ENCODE data around the gene WFIKKN2.
"Not testable (repeated sequence)": the region's sequence is repeated elsewhere in the genome, so short reads cannot be mapped to it uniquely, and the experiment has no call there.

Gene WFIKKN2

DNA sequence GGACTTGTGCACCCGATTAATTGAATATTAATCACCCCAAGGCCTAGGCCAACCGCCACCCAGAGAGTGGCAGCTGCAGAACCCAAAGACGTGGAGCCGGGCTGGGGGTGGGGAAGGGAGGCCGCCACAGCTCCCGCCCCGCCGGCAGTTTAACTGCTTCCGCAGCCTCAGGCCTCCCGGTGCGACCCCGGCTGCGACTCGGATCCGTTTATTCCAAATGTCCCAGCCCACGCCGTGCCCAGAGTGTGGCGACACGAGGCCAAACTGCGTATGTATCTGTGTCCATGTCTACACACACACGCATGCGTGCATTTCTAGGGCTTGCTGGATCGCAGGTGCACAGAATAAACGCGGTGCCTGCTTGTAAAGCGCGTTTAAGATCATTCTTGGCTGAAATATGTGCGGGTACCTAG is 31.6 kb downstream of the WFIKKN2 start:
- Mint-ChIP-seq H3K4me3 (peak overlapping the region; percentile 97), H3K27me3 (no peaks in the 10 kb centered on the region), H3K36me3 (peaks cover 2% of the 10 kb centered on the region), H3K4me1 (peaks cover 39% of the 10 kb centered on the region), H3K27ac (peak overlapping the region; percentile 97), H3K9me3 (no peaks in the 10 kb centered on the region)
- ATAC-seq: peak; percentile 47

- peak; percentile 65 for ATAC-seq
- peak overlapping the region; percentile 97 for H3K4me3 Mint-ChIP-seq
- H3K9me3 Mint-ChIP-seq: no peaks in the 10 kb centered on the region
- H3K27ac Mint-ChIP-seq: peak overlapping the region; percentile 97
- H3K27me3 Mint-ChIP-seq: no peaks in the 10 kb centered on the region
- H3K4me1 Mint-ChIP-seq: peaks cover 38% of the 10 kb centered on the region
- no peaks in the 10 kb centered on the region for H3K36me3 Mint-ChIP-seq
These were observed 32.2 kb downstream of the WFIKKN2 start for GRCh38 chr17:50867363-50868139.

- peak overlapping the region; percentile 97 for H3K4me3 Mint-ChIP-seq
- ATAC-seq: no peak
- H3K27me3 Mint-ChIP-seq: no peaks in the 10 kb centered on the region
- H3K36me3 Mint-ChIP-seq: no peaks in the 10 kb centered on the region
- peaks cover 35% of the 10 kb centered on the region for H3K4me1 Mint-ChIP-seq
- H3K9me3 Mint-ChIP-seq: no peaks in the 10 kb centered on the region
- H3K27ac Mint-ChIP-seq: peak overlapping the region; percentile 97
These were observed 32.7 kb downstream of the WFIKKN2 start for GRCh38 chr17:50868140-50868438.

DNA sequence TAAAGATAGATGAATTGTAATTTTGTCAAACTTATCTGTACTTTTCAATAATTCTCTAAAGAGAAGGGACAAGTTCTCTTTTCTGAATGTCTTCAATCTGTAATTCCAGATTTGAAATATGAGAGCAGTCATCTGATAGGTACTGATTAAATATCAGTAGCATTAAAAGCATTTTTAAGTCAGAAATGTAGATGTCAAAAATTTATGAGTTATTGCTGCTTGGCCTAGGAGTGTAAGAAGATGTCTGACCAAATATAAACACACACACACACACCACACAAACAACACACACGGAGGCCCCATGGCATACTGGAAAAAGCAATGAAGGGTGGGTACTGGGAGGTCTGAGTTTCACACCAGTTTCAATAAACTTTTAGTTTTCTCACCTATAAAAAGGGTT is 33.2 kb downstream of the WFIKKN2 start:
- Mint-ChIP-seq H3K36me3 (no peaks in the 10 kb centered on the region), H3K27ac (peak overlapping the region; percentile 97), H3K4me1 (peaks cover 30% of the 10 kb centered on the region)

GRCh38 chr17:50871364-50871763 is 36.0 kb downstream of the WFIKKN2 start:
- H3K27me3 Mint-ChIP-seq: no peaks in the 10 kb centered on the region
- no peak overlapping the region for H3K27ac Mint-ChIP-seq
- no peaks in the 10 kb centered on the region for H3K9me3 Mint-ChIP-seq
- H3K4me3 Mint-ChIP-seq: no peak overlapping the region
- H3K4me1 Mint-ChIP-seq: peaks cover 13% of the 10 kb centered on the region
- ATAC-seq: no peak
- no peaks in the 10 kb centered on the region for H3K36me3 Mint-ChIP-seq

More for the DNA sequence above, 33.2 kb downstream of the WFIKKN2 start:
- Mint-ChIP-seq H3K4me3 (no peak overlapping the region), H3K27me3 (no peaks in the 10 kb centered on the region), H3K9me3 (no peaks in the 10 kb centered on the region)
- no peak for ATAC-seq

DNA sequence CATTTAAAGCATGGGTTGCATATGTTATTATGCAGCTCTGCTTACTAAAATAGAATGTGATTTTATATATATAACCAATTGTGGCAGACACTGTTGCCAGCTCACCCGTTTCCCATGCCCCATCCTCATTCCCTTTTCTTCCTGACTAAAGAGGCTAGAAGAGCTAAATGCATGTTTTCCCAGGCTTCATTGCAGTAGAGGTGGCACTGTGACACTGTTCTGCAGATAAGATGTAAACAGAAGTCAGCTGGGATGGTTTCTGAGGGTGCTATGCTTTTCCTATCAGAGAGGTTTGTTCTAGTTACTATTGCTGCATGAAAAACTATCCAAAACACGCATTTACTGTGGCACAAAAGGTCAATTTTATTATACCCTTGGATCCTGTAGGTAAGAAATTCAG is 36.5 kb downstream of the WFIKKN2 start:
- Mint-ChIP-seq H3K4me3 (no peak overlapping the region), H3K9me3 (no peaks in the 10 kb centered on the region), H3K27me3 (no peaks in the 10 kb centered on the region), H3K36me3 (no peaks in the 10 kb centered on the region), H3K4me1 (peaks cover 13% of the 10 kb centered on the region), H3K27ac (no peak overlapping the region)
- no peak for ATAC-seq

DNA sequence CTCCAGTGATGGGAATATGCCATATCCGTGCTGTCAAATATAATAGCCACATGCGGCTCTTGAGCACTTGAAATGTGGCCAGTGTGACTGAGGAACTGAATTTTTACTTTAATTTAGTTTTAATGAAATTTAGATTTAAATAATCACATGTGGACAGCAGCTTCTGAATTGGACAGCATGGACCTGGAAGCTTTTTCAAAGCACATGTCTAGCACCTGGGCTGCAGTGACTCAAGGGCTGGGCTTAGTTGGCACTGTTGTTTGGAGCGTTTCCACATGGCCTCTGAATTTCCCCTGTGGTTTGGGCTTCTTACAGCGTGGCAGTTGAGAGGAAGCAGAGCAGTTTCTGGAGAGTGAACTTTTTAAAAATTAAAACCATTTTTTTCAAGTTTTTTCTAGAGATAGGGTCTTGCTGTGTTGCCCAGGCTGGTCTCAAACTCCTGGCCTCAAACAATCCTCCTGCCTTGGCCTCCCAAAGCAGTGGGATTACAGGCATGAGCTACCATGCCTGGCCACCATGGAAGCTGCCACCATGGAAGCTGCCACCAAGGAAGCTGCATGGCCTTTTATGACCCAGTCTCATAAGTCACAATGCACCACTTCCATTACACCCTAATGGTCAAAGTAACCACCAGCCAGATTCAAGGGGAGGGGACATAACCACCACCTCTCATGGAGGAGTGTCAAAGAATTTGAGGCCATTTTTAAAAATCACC is 37.5 kb downstream of the WFIKKN2 start:
- peaks cover 10% of the 10 kb centered on the region for H3K4me1 Mint-ChIP-seq
- H3K27ac Mint-ChIP-seq: no peak overlapping the region
- peak; percentile 76 for ATAC-seq
- H3K27me3 Mint-ChIP-seq: no peaks in the 10 kb centered on the region
- no peaks in the 10 kb centered on the region for H3K36me3 Mint-ChIP-seq
- H3K9me3 Mint-ChIP-seq: no peaks in the 10 kb centered on the region
- no peak overlapping the region for H3K4me3 Mint-ChIP-seq

GRCh38 chr17:50875074-50875473 is 39.7 kb downstream of the WFIKKN2 start:
- H3K9me3 Mint-ChIP-seq: no peaks in the 10 kb centered on the region
- no peak for ATAC-seq
- H3K27ac Mint-ChIP-seq: no peak overlapping the region

DNA sequence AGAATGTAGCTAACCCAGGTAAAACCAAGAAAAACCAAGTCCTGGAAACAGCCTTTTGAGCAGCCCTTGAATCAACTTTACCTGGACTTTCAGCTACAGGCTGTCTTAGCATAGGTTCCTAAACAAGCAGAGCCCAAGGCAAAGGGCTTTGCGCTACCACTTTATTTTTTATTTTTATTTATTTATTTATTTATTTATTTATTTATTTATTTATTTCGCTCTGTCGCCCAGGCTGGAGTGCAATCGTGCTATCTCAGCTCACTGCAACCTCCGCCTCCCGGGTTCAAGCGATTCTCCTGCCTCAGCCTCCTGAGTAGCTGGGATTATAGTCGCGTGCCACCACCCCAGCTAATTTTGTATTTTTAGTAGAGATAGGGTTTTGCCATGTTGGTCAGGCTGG is 41.7 kb downstream of the WFIKKN2 start:
- H3K27ac Mint-ChIP-seq, H3K9me3 Mint-ChIP-seq, H3K27me3 Mint-ChIP-seq, H3K36me3 Mint-ChIP-seq, H3K4me1 Mint-ChIP-seq, H3K4me3 Mint-ChIP-seq, ATAC-seq: not testable (repeated sequence)

More at GRCh38 chr17:50875074-50875473, 39.7 kb downstream of the WFIKKN2 start:
- Mint-ChIP-seq H3K4me1 (peaks cover 7% of the 10 kb centered on the region), H3K36me3 (no peaks in the 10 kb centered on the region), H3K27me3 (no peaks in the 10 kb centered on the region), H3K4me3 (no peak overlapping the region)

- H3K27ac Mint-ChIP-seq: no peak overlapping the region
- H3K4me1 Mint-ChIP-seq: no peaks in the 10 kb centered on the region
- no peaks in the 10 kb centered on the region for H3K36me3 Mint-ChIP-seq
- no peaks in the 10 kb centered on the region for H3K27me3 Mint-ChIP-seq
- no peak for ATAC-seq
- H3K4me3 Mint-ChIP-seq: no peak overlapping the region
- no peaks in the 10 kb centered on the region for H3K9me3 Mint-ChIP-seq
These were observed 42.5 kb downstream of the WFIKKN2 start for GRCh38 chr17:50877838-50878237.

DNA sequence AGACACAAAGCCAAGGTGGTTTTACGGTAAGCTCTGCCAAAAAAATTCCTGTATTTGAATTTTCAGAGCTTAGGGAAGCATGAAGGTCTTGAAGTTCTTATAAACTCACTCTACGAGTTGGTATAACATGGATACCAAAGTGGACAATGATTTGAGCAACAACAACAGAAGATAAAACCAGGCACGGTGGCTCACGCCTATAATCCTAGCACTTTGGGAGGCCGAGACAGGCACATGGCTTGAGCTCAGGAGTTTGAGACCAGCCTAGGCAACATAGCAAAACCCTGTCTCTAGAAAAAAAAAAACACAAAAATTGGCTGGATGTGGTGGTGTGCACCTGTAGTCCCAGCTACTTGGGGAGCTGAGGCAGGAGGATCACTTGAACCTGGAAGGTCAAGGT is 43.7 kb downstream of the WFIKKN2 start:
- H3K27me3 Mint-ChIP-seq: no peaks in the 10 kb centered on the region
- no peaks in the 10 kb centered on the region for H3K9me3 Mint-ChIP-seq
- H3K4me1 Mint-ChIP-seq: peaks cover 6% of the 10 kb centered on the region
- no peak overlapping the region for H3K27ac Mint-ChIP-seq
- H3K4me3 Mint-ChIP-seq: no peak overlapping the region
- ATAC-seq: no peak
- H3K36me3 Mint-ChIP-seq: no peaks in the 10 kb centered on the region

GRCh38 chr17:50881182-50881581 is 45.8 kb downstream of the WFIKKN2 start:
- no peaks in the 10 kb centered on the region for H3K36me3 Mint-ChIP-seq
- no peak for ATAC-seq
- no peak overlapping the region for H3K4me3 Mint-ChIP-seq
- no peaks in the 10 kb centered on the region for H3K27me3 Mint-ChIP-seq
- no peak overlapping the region for H3K27ac Mint-ChIP-seq
- H3K4me1 Mint-ChIP-seq: peaks cover 11% of the 10 kb centered on the region
- no peaks in the 10 kb centered on the region for H3K9me3 Mint-ChIP-seq

DNA sequence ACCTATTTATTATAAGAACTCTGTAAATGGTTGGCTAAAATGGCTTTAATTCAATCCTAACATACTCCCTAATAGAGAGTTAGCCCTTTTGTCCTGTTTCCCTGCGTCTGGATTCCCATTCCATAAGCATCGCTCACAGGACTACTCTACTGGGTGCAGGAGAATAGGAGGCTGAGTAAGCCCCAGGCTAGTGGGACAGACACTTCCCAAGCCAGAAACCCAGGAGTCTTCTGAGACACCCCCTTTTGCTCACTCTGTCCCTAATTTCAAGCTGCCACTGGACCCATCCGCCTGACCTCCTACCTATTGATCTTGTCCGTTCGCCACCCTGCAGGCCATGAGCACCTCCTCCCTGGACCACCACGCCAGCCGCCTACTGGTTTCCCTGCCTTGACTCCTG is 47.5 kb downstream of the WFIKKN2 start:
- Mint-ChIP-seq H3K36me3 (no peaks in the 10 kb centered on the region), H3K27ac (no peak overlapping the region), H3K4me1 (peaks cover 11% of the 10 kb centered on the region), H3K9me3 (no peaks in the 10 kb centered on the region), H3K27me3 (peaks cover 3% of the 10 kb centered on the region), H3K4me3 (no peak overlapping the region)
- ATAC-seq: no peak

DNA sequence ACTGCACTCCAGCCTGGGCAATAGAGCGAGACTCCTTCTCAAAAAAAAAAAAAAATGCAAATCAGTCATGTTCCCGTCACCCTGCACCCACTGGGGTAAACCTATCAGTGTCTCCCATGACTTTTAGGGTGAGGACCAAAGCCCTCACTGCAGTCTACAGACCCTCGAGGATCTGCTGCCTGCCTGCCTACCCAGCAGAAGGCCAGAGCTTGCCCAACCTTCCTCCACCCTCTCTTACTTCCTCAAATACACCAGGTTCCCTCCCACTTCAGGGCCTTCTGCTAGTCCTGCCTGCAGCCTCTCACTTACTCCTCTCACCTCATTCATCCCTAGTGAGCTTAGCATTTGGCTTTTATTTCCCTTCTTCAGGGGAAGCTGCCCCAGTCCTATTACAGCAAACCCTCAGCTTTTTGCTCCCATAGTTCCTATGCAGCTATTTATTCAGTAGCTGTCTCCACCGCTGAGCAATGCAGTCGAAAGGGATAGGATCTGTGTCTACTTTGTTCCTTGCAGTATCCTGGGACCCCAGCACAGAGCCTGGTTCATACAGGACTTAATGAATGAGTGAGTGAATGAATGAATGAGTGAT is 48.6 kb downstream of the WFIKKN2 start:
- Mint-ChIP-seq H3K27ac (peak overlapping the region; percentile 4), H3K36me3 (no peaks in the 10 kb centered on the region)
- ATAC-seq: peak; percentile 87

DNA sequence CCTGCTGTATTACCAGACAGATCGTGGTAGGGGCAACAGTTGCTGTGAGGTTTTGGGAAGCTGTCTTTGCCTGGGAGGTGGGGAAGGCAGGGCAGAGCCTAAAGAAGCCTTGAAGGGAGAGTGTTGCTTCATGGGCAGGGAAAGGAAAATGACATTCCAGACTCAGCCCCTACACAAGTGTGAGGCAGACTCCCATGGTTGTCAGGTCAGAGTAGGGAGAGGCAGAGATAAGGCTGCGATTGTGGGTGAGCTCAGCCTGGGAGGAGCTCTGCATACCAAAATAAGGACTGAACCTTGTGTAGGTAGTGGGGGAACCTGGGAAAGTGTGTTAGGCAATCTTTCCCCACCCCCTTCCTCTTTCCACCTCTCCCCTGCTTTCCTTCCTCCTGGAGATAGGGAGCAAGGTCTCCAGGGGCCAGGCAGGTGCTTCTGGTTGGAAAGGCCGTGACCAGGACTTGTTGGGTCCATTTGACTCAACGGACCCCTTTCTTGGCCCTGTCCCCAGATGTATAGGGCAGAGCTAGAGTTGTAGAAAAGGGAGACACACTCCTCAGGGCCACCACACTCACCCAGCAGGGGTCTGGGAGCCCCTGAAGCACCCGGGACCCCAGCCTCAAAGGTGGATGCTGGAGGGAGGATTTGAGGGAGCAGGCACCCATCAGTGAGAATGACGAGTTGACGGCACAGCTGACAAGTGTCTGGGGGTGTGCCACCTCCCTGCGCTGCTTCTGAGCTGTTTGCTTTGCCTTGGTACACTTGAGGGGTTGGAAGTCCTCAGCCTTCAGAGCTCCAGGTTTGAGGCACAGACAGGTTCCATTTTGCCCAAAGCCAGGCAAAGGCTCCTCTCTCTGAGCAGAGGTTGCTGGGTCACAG is 49.3 kb downstream of the WFIKKN2 start:
- Mint-ChIP-seq H3K4me1 (peaks cover 11% of the 10 kb centered on the region), H3K27ac (peak overlapping the region; percentile 4), H3K27me3 (peaks cover 8% of the 10 kb centered on the region), H3K4me3 (no peak overlapping the region), H3K9me3 (no peaks in the 10 kb centered on the region), H3K36me3 (no peaks in the 10 kb centered on the region)
- ATAC-seq: no peak

More for the DNA sequence above, 48.6 kb downstream of the WFIKKN2 start:
- Mint-ChIP-seq H3K4me3 (no peak overlapping the region), H3K4me1 (peaks cover 11% of the 10 kb centered on the region), H3K9me3 (no peaks in the 10 kb centered on the region), H3K27me3 (peaks cover 8% of the 10 kb centered on the region)
